GM12878 (cell line): Measurements from ENCODE around the gene ST3GAL5. TPM values are rescaled to one million over a fixed set of nuclear protein-coding genes. Genes with fewer than 3 reads are reported as not detected.

ENCODE experiments used
- ATAC-seq: fragments of 200-7000 bp; cut with Tn5 transposase; 3 replicates; pipeline ENCODE4 v1.9.1; 2020; ENCODE audit warnings: mild to moderate bottlenecking, moderate library complexity
- BruUV-seq: library from RNA; stranded (reverse); fragments of 400-500 nt; replicated peaks from 2 replicates; lab custom pipeline; 2021; lab: Mats Ljungman, UMichigan
- CTCF ChIA-PET: fragments of 300-600 bp; sonication (Branson Sonifier 250); formaldehyde crosslinking; extraction: SDS; loops from one replicate; lab custom pipeline; 2021; ENCODE audit warnings: inconsistent platforms; lab: Yijun Ruan, JAX
- POLR2A ChIA-PET: fragments of 350-600 bp; formaldehyde crosslinking; extraction: SDS; loops from one replicate; lab custom pipeline; 2021; ENCODE audit warnings: inconsistent platforms; lab: Charles Lee
- RAD21 ChIA-PET: fragments of 300-600 bp; sonication (Branson Sonifier 250); formaldehyde crosslinking; loops from one replicate; lab custom pipeline; 2023; ENCODE audit warnings: antibody characterized with exemption; ENCODE audit not compliant: unreplicated experiment; lab: Charles Lee
- SMC1A ChIA-PET: fragments of 300-600 bp; sonication (Branson Sonifier 250); formaldehyde crosslinking; loops from one replicate; lab custom pipeline; 2023; ENCODE audit not compliant: unreplicated experiment, uncharacterized antibody; lab: Charles Lee
- DNase-seq: peaks from one replicate; pipeline ENCODE4 v3.0.0-alpha.2; 2011; ENCODE audit warnings: low read depth, low spot score
- FAIRE-seq: peaks from 3 replicates; lab custom pipeline; 2011; peaks lifted over from hg19 to GRCh38; lab: Jason Lieb, UNC
- H2AFZ ChIP-seq: 2 replicates; pipeline ENCODE4 v1.6.0; 2011; ENCODE audit warnings: low read depth, low read length, control low read depth; ENCODE audit not compliant: control insufficient read depth
- H3K27ac ChIP-seq: 2 replicates; pipeline ENCODE4 v1.5.1; 2011; ENCODE audit warnings: control low read depth; ENCODE audit not compliant: control insufficient read depth, insufficient read depth
- H3K27me3 ChIP-seq, 2 experiments: replicated peaks in 1 of 2; 2 replicates each; pipeline versions ENCODE4 v1.6.0 to v1.6.1; 2011; ENCODE audit warnings: low read length in 1 of 2; ENCODE audit not compliant: control insufficient read depth in 2 of 2, insufficient read depth in 2 of 2
- H3K36me3 ChIP-seq, 2 experiments: 2 replicates each; pipeline ENCODE4 v1.5.1; 2011; ENCODE audit warnings: low read length in 1 of 2; ENCODE audit not compliant: control insufficient read depth in 2 of 2, insufficient read depth in 2 of 2
- H3K4me1 ChIP-seq: 2 replicates; pipeline ENCODE4 v1.6.1; 2011; ENCODE audit warnings: mild to moderate bottlenecking, low read length, moderate library complexity, mixed read lengths; ENCODE audit not compliant: control insufficient read depth, insufficient read depth
- H3K4me2 ChIP-seq: 2 replicates; pipeline ENCODE4 v1.6.0; 2011; ENCODE audit warnings: control low read depth; ENCODE audit not compliant: control insufficient read depth, insufficient read depth
- H3K4me3 ChIP-seq: fragments of 200-600 bp; sonication (generic); 2 replicates; pipeline ENCODE4 v1.5.1; 2016
- H3K79me2 ChIP-seq: 2 replicates; pipeline ENCODE4 v1.6.0; 2011; ENCODE audit warnings: low read length; ENCODE audit not compliant: control insufficient read depth, insufficient read depth
- H3K9ac ChIP-seq: 2 replicates; pipeline ENCODE4 v1.8.0; 2011; ENCODE audit warnings: low read length, control low read depth, mixed read lengths; ENCODE audit not compliant: control insufficient read depth, insufficient read depth
- H3K9me3 ChIP-seq: replicated peaks from 3 replicates; pipeline ENCODE4 v1.5.1; 2011; ENCODE audit warnings: mild to moderate bottlenecking, low read length; ENCODE audit not compliant: control insufficient read depth, insufficient read depth
- H4K20me1 ChIP-seq: 2 replicates; pipeline ENCODE4 v1.6.0; 2011; ENCODE audit not compliant: control insufficient read depth, insufficient read depth
- CHD2 ChIP-seq: IDR thresholded peaks from 2 replicates; pipeline ENCODE4 v1.6.1; 2011; ENCODE audit warnings: low read depth, low read length, improper control_type of control experiment, borderline replicate concordance
- FOS ChIP-seq: IDR thresholded peaks from 3 replicates; pipeline ENCODE4 v1.6.1; 2011; ENCODE audit warnings: borderline replicate concordance; ENCODE audit not compliant: insufficient read length; ENCODE audit errors: extremely low read depth
- STAT1 ChIP-seq: fragments of 450-650 bp; conservative IDR thresholded peaks from 2 replicates; pipeline ENCODE4 v1.6.1; 2014; ENCODE audit warnings: antibody characterized with exemption, mild to moderate bottlenecking
- USF2 ChIP-seq: IDR thresholded peaks from 2 replicates; pipeline ENCODE4 v1.6.1; 2011; ENCODE audit warnings: low read depth, low read length, improper control_type of control experiment, borderline replicate concordance
- WGBS: methylation state at CpG from one replicate; pipeline ENCODE4 v1.1.6; 2016; ENCODE audit warnings: low lambda C conversion rate; ENCODE audit not compliant: insufficient replicate concordance, insufficient coverage; ENCODE audit errors: missing lambda C conversion rate; 5-methylcytosine and 5-hydroxymethylcytosine counted together
- in situ Hi-C: fragments of 300-500 bp; cut with MboI; formaldehyde crosslinking; loops from 9 replicates; pipeline ENCODE4 v1.14.3; 2018; ENCODE audit warnings: mixed read lengths
- intact Hi-C: fragments of 100-400 bp; cut with micrococcal nuclease; formaldehyde crosslinking; loops from one replicate; pipeline ENCODE4 v1.14.2; 2022; ENCODE audit not compliant: unreplicated experiment
- polyA plus RNA-seq, 11 experiments: library from polyadenylated mRNA; depleted of rRNA in 4 of 11; unstranded in 6 of 11; stranded (reverse) in 5 of 11; fragments of >200 nt; fragmentation: Nextera tagmentation in 4 of 11; fragmentation: Illumina TruSeq in 1 of 11; extraction: Ambion mirVana in 4 of 11; extraction: Trizol in 1 of 11; gene quantifications; 1 replicate in 1 of 11; 2 replicates in 10 of 11; pipeline versions ENCODE4 v1.2.1 to v1.2.3, GENCODE V29; 2011 to 2016; ENCODE audit warnings: inconsistent platforms in 2 of 11, missing spikeins in 2 of 11, low read depth in 1 of 11
- total RNA-seq, 4 experiments: library from RNA; depleted of rRNA in 3 of 4; stranded (reverse); fragments of >200 nt in 3 of 4; fragmentation: Illumina TruSeq in 1 of 4; extraction: Trizol in 1 of 4; gene quantifications; 2 replicates each; pipeline versions ENCODE4 v1.2.1 to v1.2.3, GENCODE V29; 2013 to 2021
- TF ChIP-seq, protein P1 (sequence below): fragments of 450-650 bp; IDR thresholded peaks from 2 replicates; pipeline ENCODE4 v1.6.1; 2014; ENCODE audit warnings: mild to moderate bottlenecking
- TF ChIP-seq, protein P2 (sequence below): fragments of 450-650 bp; IDR thresholded peaks from 2 replicates; pipeline ENCODE4 v1.6.1; 2016; ENCODE audit warnings: mild to moderate bottlenecking, moderate library complexity, borderline replicate concordance

The ST3GAL5 gene
- total and polyA plus RNA-seq, 10 of the 15 experiments (the other 5 are each of a cell fraction or from before 2014, with no cell fraction given): 5.2 to 60.9 (median 10.2) TPM

DNA sequence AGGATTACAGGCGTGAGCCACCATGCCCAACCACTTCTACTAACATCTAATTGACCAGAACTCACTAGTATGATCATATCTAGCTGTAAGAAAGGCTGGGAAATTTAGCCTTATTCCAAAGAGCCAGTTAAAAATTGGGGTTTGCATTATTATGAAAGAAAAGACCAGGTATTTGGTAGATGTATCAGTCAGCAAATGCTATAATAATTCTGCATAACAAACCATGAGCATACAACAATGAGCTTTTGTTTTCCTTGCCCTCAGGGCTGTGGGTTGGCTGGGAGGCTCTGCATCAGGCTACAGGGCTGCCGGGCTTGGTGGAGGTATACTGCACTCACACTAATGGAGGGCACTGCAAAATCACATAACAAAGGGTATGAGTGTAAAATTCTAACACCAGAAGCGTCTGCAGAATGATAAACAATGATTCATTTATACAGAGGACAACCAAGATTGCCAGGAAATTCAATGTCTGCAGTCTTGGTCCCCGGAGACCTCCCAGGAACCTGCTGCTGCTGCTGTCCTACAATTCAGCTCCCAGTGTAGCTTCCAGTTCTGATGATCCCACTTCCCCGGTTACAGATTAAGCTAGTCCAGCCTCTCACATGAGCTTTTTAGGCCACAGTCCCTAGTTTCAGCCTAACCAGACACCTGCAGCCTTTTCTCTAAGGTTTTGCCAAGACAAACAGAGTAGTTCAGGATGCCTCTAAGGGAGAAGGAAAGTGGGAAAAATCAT, 32.2 kb upstream of the ST3GAL5 start:
- TF ChIP-seq CHD2 (no peak), STAT1 (no peak), FOS (no peak), USF2 (no peak)
- TF ChIP-seq, protein P1, sequence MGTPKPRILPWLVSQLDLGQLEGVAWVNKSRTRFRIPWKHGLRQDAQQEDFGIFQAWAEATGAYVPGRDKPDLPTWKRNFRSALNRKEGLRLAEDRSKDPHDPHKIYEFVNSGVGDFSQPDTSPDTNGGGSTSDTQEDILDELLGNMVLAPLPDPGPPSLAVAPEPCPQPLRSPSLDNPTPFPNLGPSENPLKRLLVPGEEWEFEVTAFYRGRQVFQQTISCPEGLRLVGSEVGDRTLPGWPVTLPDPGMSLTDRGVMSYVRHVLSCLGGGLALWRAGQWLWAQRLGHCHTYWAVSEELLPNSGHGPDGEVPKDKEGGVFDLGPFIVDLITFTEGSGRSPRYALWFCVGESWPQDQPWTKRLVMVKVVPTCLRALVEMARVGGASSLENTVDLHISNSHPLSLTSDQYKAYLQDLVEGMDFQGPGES: no peak
- TF ChIP-seq, protein P2, sequence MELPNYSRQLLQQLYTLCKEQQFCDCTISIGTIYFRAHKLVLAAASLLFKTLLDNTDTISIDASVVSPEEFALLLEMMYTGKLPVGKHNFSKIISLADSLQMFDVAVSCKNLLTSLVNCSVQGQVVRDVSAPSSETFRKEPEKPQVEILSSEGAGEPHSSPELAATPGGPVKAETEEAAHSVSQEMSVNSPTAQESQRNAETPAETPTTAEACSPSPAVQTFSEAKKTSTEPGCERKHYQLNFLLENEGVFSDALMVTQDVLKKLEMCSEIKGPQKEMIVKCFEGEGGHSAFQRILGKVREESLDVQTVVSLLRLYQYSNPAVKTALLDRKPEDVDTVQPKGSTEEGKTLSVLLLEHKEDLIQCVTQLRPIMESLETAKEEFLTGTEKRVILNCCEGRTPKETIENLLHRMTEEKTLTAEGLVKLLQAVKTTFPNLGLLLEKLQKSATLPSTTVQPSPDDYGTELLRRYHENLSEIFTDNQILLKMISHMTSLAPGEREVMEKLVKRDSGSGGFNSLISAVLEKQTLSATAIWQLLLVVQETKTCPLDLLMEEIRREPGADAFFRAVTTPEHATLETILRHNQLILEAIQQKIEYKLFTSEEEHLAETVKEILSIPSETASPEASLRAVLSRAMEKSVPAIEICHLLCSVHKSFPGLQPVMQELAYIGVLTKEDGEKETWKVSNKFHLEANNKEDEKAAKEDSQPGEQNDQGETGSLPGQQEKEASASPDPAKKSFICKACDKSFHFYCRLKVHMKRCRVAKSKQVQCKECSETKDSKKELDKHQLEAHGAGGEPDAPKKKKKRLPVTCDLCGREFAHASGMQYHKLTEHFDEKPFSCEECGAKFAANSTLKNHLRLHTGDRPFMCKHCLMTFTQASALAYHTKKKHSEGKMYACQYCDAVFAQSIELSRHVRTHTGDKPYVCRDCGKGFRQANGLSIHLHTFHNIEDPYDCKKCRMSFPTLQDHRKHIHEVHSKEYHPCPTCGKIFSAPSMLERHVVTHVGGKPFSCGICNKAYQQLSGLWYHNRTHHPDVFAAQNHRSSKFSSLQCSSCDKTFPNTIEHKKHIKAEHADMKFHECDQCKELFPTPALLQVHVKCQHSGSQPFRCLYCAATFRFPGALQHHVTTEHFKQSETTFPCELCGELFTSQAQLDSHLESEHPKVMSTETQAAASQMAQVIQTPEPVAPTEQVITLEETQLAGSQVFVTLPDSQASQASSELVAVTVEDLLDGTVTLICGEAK: no peak
- TF ChIP-seq, all 136 proteins: peak for 0
- no peaks in the 10 kb centered on the region for H3K9me3 ChIP-seq
- ChIA-PET SMC1A (interaction anchor here (0.7 to 3.3 kb wide), 20 partner anchors 9 to 158 kb away, joined by 3 to 20 read pairs (median 4); no protein-coding TSS in a partner anchor), RAD21 (interaction anchor here (0.6 to 2.3 kb wide), 13 partner anchors 10 to 159 kb away, joined by 3 to 12 read pairs (median 4); partner anchors contain the start of gene ST3GAL5), POLR2A (interaction anchor here (0.6 to 1.7 kb wide), 5 partner anchors 9 to 59 kb away, joined by 3 to 4 read pairs (median 4); no protein-coding TSS in a partner anchor), CTCF (interaction anchor here (1.3 to 2.5 kb wide), 4 partner anchors 9 to 115 kb away, joined by 3 to 8 read pairs (median 6); partner anchors contain the start of gene ST3GAL5)
- H3K27me3 ChIP-seq: no peaks in the 10 kb centered on the region
- no TSS peak for BruUV-seq
- no peak overlapping the region for H2AFZ ChIP-seq
- intact Hi-C loops (no loop called here), in situ Hi-C loops (no loop called here)
- no peak overlapping the region for H3K4me3 ChIP-seq
- no peak for ATAC-seq
- no peak overlapping the region for H3K9ac ChIP-seq
- peaks cover 9% of the 10 kb centered on the region for H3K4me1 ChIP-seq
- H3K36me3 ChIP-seq: no peaks in the 10 kb centered on the region
- no peaks in the 10 kb centered on the region for H4K20me1 ChIP-seq
- no peak overlapping the region for H3K4me2 ChIP-seq
- H3K27ac ChIP-seq: no peak overlapping the region
- WGBS: 38% methylated on average over 5 of the region's 5 CpGs
- no peaks in the 10 kb centered on the region for H3K79me2 ChIP-seq
- no peak for DNase-seq
- FAIRE-seq: no peak
